ENCODE measurements around the gene CMTM4. TPM values are rescaled to one million over a fixed set of nuclear protein-coding genes. Genes with fewer than 3 reads are reported as not detected.

CMTM4 gene
- total RNA-seq, 1 donor from 2014 or later: 32.5 TPM

- H3K27me3 Mint-ChIP-seq (ENCODE audit: low read depth): peaks cover 3% of the 10 kb centered on the region
- no peak overlapping the region for H3K27ac Mint-ChIP-seq (ENCODE audit: unreplicated experiment)
- peaks cover 6% of the 10 kb centered on the region for H3K4me1 Mint-ChIP-seq
- H3K36me3 Mint-ChIP-seq (ENCODE audit: low read depth): no peaks in the 10 kb centered on the region
- no peak for TF ChIP-seq CTCF (conservative IDR thresholded peaks at IDR 0.05)
- no peak for DNase-seq (ENCODE audit: low read depth, low spot score)
- H3K4me3 Mint-ChIP-seq: no peak overlapping the region
- H3K9me3 Mint-ChIP-seq: no peaks in the 10 kb centered on the region
Measured at GRCh38 chr16:66705790-66706505, 9.4 kb upstream of the CMTM4 start.

GRCh38 chr16:66703406-66704215 lies 7.1 kb upstream of the CMTM4 start:
- DNase-seq (ENCODE audit: low read depth, low spot score): no peak
- no peak overlapping the region for H3K27ac Mint-ChIP-seq (ENCODE audit: unreplicated experiment)
- no peak overlapping the region for H3K4me3 Mint-ChIP-seq
- TF ChIP-seq CTCF (conservative IDR thresholded peaks at IDR 0.05): no peak
- H3K27me3 Mint-ChIP-seq (ENCODE audit: low read depth): peaks cover 12% of the 10 kb centered on the region
- H3K36me3 Mint-ChIP-seq (ENCODE audit: low read depth): no peaks in the 10 kb centered on the region
- peaks cover 6% of the 10 kb centered on the region for H3K4me1 Mint-ChIP-seq
- H3K9me3 Mint-ChIP-seq: no peaks in the 10 kb centered on the region

- peaks cover 3% of the 10 kb centered on the region for H3K4me1 Mint-ChIP-seq
- peaks cover 29% of the 10 kb centered on the region for H3K27me3 Mint-ChIP-seq (ENCODE audit: low read depth)
- no peak for TF ChIP-seq CTCF (conservative IDR thresholded peaks at IDR 0.05)
- no peak overlapping the region for H3K4me3 Mint-ChIP-seq
- H3K36me3 Mint-ChIP-seq (ENCODE audit: low read depth): no peaks in the 10 kb centered on the region
- DNase-seq (ENCODE audit: low read depth, low spot score): no peak
- H3K27ac Mint-ChIP-seq (ENCODE audit: unreplicated experiment): no peak overlapping the region
- H3K9me3 Mint-ChIP-seq: no peaks in the 10 kb centered on the region
Measured at GRCh38 chr16:66701516-66701915, 5.0 kb upstream of the CMTM4 start.

GRCh38 chr16:66701026-66701425 lies 4.5 kb upstream of the CMTM4 start:
- Mint-ChIP-seq H3K4me3 (no peak overlapping the region), H3K4me1 (peaks cover 3% of the 10 kb centered on the region), H3K27me3 (ENCODE audit: low read depth) (peaks cover 29% of the 10 kb centered on the region), H3K9me3 (no peaks in the 10 kb centered on the region), H3K36me3 (ENCODE audit: low read depth) (no peaks in the 10 kb centered on the region), H3K27ac (ENCODE audit: unreplicated experiment) (no peak overlapping the region)
- no peak for DNase-seq (ENCODE audit: low read depth, low spot score)
- no peak for TF ChIP-seq CTCF (conservative IDR thresholded peaks at IDR 0.05)

- H3K27ac Mint-ChIP-seq (ENCODE audit: unreplicated experiment): no peak overlapping the region
- no peak for TF ChIP-seq CTCF (conservative IDR thresholded peaks at IDR 0.05)
- peaks cover 39% of the 10 kb centered on the region for H3K27me3 Mint-ChIP-seq (ENCODE audit: low read depth)
Measured at GRCh38 chr16:66699898-66700297, 3.4 kb upstream of the CMTM4 start.

More at GRCh38 chr16:66699898-66700297, 3.4 kb upstream of the CMTM4 start:
- no peak for DNase-seq (ENCODE audit: low read depth, low spot score)
- no peaks in the 10 kb centered on the region for H3K36me3 Mint-ChIP-seq (ENCODE audit: low read depth)
- H3K4me1 Mint-ChIP-seq: peaks cover 12% of the 10 kb centered on the region
- H3K4me3 Mint-ChIP-seq: peak overlapping the region; percentile 4
- no peaks in the 10 kb centered on the region for H3K9me3 Mint-ChIP-seq

All from neural crest cell (in vitro differentiated cells).